Measurements from ENCODE around the gene RNASEL.
"Not testable (repeated sequence)": the region's sequence is repeated elsewhere in the genome, so short reads cannot be mapped to it uniquely, and the experiment has no call there.

RNASEL gene

GRCh38 chr1:182580736-182581135 lies 8.3 kb downstream of the RNASEL start:
- in situ Hi-C loops (cut with HindIII; ENCODE audit: low pct_ligation_motif_present, low pct_unique_long_range_greater_than_20kb, low sequenced_read_pairs), result no loop called here

GRCh38 chr1:182575540-182576149 lies 13.4 kb downstream of the RNASEL start:
- peak; percentile 59 for DNase-seq
- in situ Hi-C loops (cut with HindIII; ENCODE audit: low pct_ligation_motif_present, low pct_unique_long_range_greater_than_20kb, low sequenced_read_pairs), result no loop called here

More at GRCh38 chr1:182580736-182581135, 8.3 kb downstream of the RNASEL start:
- DNase-seq, result no peak

- in situ Hi-C loops (cut with HindIII; ENCODE audit: low pct_ligation_motif_present, low pct_unique_long_range_greater_than_20kb, low sequenced_read_pairs), result no loop called here
- DNase-seq, result no peak
These were observed 14.9 kb downstream of the RNASEL start for GRCh38 chr1:182574156-182574555.

DNA sequence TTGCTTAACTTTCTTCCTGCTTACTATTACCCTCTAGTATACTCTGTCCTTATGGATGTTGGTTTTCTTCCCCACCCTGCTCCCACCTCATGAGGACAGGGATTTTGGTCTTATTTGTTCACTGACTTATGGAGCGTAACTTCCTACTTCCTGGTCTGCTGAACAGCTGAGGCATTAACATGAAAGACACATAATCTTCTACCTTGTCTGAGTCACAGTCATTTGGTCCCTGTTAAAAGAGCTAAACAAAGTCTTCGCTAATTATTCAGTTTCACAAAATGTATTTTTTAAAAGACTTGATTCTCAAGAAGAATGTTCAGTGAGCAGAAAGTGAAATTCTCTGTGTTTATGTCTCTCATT lies 18.5 kb downstream of the RNASEL start:
- no peak for DNase-seq

GRCh38 chr1:182569939-182570610 lies 19.0 kb downstream of the RNASEL start:
- DNase-seq, result no peak
- in situ Hi-C loops (cut with HindIII; ENCODE audit: low pct_ligation_motif_present, low pct_unique_long_range_greater_than_20kb, low sequenced_read_pairs), result no loop called here

More for the DNA sequence above, 18.5 kb downstream of the RNASEL start:
- in situ Hi-C loops (cut with HindIII; ENCODE audit: low pct_ligation_motif_present, low pct_unique_long_range_greater_than_20kb, low sequenced_read_pairs), result no loop called here

DNA sequence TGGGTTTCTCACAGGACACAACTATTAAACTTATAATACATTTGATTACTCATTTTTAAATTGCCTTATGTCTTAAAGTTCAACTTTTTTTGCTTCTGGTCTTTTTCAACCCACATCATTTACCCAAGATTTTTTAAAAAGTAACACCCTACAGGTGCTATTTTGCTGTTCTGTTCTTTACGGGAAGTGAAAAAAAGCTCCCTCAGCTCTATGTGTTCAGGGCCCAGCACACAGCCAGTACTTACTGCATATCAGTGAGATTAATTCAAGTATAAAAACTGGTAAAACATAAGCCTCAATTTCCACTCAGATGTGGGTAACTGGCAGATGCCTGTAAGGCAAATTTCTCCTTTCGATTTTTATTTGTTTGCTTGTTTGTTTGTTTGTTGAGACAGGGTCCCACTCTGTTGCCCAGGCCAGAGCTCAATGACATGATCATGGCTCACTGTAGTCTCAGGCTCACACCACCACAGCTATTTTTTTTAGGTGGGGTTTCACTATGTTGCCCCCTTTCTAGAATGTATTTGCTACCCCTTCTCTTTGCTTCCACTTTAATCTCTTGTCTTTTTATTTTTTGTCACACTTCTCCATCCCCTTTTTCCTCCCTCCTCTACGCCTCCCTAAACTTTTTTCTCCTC lies 20.3 kb downstream of the RNASEL start:
- no peak for DNase-seq
- in situ Hi-C loops (cut with HindIII; ENCODE audit: low pct_ligation_motif_present, low pct_unique_long_range_greater_than_20kb, low sequenced_read_pairs), result no loop called here

DNA sequence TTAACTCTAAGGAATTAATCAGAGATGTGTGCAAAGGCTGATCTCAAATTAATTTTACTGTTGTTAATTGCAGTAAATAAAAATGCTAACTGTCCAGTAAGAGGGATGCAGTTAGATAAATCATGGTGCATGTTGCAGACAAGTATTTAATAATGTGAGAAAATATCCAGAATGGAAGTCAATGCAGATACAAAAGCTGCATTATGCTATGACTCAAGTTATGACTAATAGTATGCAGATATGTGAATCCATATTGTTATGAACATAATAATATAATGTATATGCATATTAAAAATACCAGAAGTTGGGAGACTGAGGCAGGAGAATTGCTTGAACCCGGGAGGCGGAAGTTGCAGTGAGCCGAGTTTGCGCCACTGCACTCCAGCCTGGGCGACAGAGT lies 21.4 kb downstream of the RNASEL start:
- no peak for DNase-seq
- in situ Hi-C loops (cut with HindIII; ENCODE audit: low pct_ligation_motif_present, low pct_unique_long_range_greater_than_20kb, low sequenced_read_pairs), result no loop called here

GRCh38 chr1:182565537-182565936 lies 23.5 kb downstream of the RNASEL start:
- in situ Hi-C loops (cut with HindIII; ENCODE audit: low pct_ligation_motif_present, low pct_unique_long_range_greater_than_20kb, low sequenced_read_pairs), result no loop called here

DNA sequence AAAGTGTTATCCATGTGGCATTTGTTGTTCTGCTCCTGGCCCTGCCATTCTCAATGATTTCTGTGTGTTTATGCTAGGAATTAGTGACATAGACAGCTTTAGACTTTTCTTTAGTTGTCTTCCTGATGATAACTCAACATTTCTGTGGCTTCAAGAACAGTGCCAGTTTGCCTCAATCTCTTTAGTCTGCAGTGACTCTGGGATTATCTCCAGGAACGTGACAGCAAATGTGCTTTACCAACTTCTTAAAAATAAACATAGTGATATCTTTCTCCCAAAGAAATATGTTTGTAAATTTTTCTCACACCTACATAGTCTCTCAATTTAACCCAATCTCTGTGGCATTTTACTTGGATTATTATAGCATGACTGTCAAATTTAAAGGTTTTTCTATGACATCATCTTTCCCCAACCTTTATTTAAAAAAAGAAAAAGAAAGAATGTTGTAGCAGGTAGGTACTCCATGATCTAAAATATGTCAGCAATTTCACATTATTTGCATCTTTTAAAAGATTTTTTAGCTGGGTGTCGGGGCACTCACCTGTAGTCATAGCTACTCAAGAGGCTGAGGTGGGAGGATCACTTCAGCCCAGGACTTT lies 24.6 kb downstream of the RNASEL start:
- in situ Hi-C loops (cut with HindIII; ENCODE audit: low pct_ligation_motif_present, low pct_unique_long_range_greater_than_20kb, low sequenced_read_pairs), result no loop called here
- no peak for DNase-seq

More at GRCh38 chr1:182565537-182565936, 23.5 kb downstream of the RNASEL start:
- DNase-seq, result no peak

DNA sequence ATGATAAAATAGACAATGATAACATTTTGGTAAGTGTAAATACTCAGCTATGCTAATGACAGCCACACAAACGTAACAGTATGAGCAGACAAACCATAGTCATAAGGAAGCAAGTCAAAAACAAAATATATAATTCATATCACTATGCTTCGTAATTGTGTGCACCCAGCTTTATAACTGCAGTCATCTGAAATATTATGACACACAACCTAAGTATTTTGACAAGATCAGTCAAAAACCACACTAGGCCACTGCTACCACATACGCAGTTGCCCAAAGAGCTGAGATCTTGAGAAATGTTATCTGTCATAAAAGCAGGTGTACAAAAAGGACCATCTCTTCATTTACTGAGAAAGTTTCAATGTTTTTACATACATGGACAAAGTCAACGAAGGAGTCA lies 26.0 kb downstream of the RNASEL start:
- in situ Hi-C loops (cut with HindIII; ENCODE audit: low pct_ligation_motif_present, low pct_unique_long_range_greater_than_20kb, low sequenced_read_pairs), result no loop called here
- DNase-seq, result no peak

GRCh38 chr1:182561456-182561855 lies 27.6 kb downstream of the RNASEL start:
- DNase-seq, result no peak

GRCh38 chr1:182560392-182560984 lies 28.6 kb downstream of the RNASEL start:
- no peak for DNase-seq
- in situ Hi-C loops (cut with HindIII; ENCODE audit: low pct_ligation_motif_present, low pct_unique_long_range_greater_than_20kb, low sequenced_read_pairs), result no loop called here

More at GRCh38 chr1:182561456-182561855, 27.6 kb downstream of the RNASEL start:
- in situ Hi-C loops (cut with HindIII; ENCODE audit: low pct_ligation_motif_present, low pct_unique_long_range_greater_than_20kb, low sequenced_read_pairs), result no loop called here

- in situ Hi-C loops (cut with HindIII; ENCODE audit: low pct_ligation_motif_present, low pct_unique_long_range_greater_than_20kb, low sequenced_read_pairs), result no loop called here
- no peak for DNase-seq
These were observed 32.8 kb downstream of the RNASEL start for GRCh38 chr1:182556279-182556678.

- no peak for DNase-seq
- in situ Hi-C loops (cut with HindIII; ENCODE audit: low pct_ligation_motif_present, low pct_unique_long_range_greater_than_20kb, low sequenced_read_pairs), result no loop called here
These were observed 33.6 kb downstream of the RNASEL start for GRCh38 chr1:182555493-182555892.

- no peak for DNase-seq
- in situ Hi-C loops (cut with HindIII; ENCODE audit: low pct_ligation_motif_present, low pct_unique_long_range_greater_than_20kb, low sequenced_read_pairs), result no loop called here
These were observed 36.5 kb downstream of the RNASEL start for GRCh38 chr1:182552527-182552926.

GRCh38 chr1:182549811-182550210 lies 39.2 kb downstream of the RNASEL start:
- DNase-seq, result no peak

DNA sequence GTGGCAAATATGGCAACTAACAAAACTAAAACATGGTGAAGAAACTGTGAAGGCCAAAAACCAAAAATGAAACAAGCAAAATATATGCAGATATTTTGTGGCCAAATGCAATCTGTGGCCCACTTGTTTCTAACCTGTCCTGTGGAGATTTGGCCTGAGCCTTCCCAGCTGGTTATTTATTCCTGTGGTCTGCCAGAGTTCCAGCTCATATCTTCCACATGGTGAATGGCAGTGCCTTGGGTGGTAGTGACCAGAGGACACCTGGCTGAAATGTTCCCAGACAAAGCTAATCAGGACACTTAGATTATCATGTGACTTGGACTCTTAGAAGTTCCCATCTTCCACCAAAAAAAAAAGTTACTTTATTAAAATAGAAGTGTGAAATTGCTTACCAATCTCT lies 39.7 kb downstream of the RNASEL start:
- in situ Hi-C loops (cut with HindIII; ENCODE audit: low pct_ligation_motif_present, low pct_unique_long_range_greater_than_20kb, low sequenced_read_pairs), result no loop called here
- DNase-seq, result no peak

More at GRCh38 chr1:182549811-182550210, 39.2 kb downstream of the RNASEL start:
- in situ Hi-C loops (cut with HindIII; ENCODE audit: low pct_ligation_motif_present, low pct_unique_long_range_greater_than_20kb, low sequenced_read_pairs), result no loop called here

DNA sequence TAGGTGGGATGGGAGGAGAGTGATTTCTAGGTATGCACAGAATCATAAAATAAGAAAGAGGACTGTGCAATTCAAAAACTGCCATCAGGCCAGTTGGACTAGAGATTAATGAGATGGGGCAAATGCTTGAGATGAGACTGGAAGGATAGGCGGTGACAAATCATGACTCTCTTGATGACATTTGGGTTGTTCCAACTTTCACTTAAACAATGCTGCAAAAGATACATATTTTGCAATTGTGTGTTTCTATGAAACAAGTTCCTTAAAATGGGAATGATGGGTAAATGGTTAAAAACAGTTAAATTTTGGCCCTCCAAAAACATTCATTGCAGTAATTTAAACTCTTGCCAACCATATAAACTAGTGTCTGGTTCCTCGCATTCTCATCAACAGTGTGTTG lies 55.2 kb downstream of the RNASEL start:
- in situ Hi-C loops (cut with HindIII; ENCODE audit: low pct_ligation_motif_present, low pct_unique_long_range_greater_than_20kb, low sequenced_read_pairs), result no loop called here
- no peak for DNase-seq

DNA sequence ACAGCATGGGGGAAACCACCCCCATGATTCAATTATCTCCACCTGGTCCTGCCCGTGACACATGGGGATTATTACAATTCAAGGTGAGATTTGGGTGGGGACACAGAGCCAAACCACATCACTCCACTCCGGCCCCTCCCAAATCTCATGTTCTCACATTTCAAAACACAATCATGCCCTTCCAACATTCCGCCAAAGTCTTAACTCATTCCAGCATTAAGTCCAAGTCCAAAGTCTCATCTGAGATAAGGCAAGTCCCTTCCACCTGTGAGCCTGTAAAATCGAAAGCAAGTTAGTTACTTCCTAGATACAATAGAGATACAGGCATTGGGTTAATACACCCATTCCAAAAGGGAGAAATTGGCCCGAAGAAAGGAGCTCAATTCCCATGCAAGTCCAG lies 60.9 kb downstream of the RNASEL start:
- DNase-seq; in situ Hi-C loops (cut with HindIII; ENCODE audit: low pct_ligation_motif_present, low pct_unique_long_range_greater_than_20kb, low sequenced_read_pairs): not testable (repeated sequence)

All from ACHN (cell line).